Neural cell (in vitro differentiated cells): Measurements from ENCODE around the gene PHOSPHO1.

ENCODE experiments used
- EZH2 ChIP-seq: fragments of 200-600, 300-800 bp; shearing (Covaris generic), sonication (generic); IDR thresholded peaks from 2 replicates; pipeline ENCODE4 v1.6.1; 2014; ENCODE audit warnings: antibody characterized with exemption, low read length, borderline replicate concordance, mild to moderate bottlenecking; ENCODE audit not compliant: insufficient read depth, poor library complexity, severe bottlenecking
- POLR2AphosphoS5 ChIP-seq: IDR thresholded peaks from 2 replicates; pipeline ENCODE4 v1.6.1; 2012
- TAF1 ChIP-seq: IDR thresholded peaks from 2 replicates; pipeline ENCODE4 v1.6.1; 2012; ENCODE audit warnings: low read depth
- TF ChIP-seq, protein P1 (sequence below): fragments of 450-650 bp; IDR thresholded peaks from 2 replicates; pipeline ENCODE4 v1.5.1; 2014; ENCODE audit warnings: antibody characterized with exemption, mild to moderate bottlenecking, moderate library complexity; ENCODE audit not compliant: poor library complexity, severe bottlenecking

DNA sequence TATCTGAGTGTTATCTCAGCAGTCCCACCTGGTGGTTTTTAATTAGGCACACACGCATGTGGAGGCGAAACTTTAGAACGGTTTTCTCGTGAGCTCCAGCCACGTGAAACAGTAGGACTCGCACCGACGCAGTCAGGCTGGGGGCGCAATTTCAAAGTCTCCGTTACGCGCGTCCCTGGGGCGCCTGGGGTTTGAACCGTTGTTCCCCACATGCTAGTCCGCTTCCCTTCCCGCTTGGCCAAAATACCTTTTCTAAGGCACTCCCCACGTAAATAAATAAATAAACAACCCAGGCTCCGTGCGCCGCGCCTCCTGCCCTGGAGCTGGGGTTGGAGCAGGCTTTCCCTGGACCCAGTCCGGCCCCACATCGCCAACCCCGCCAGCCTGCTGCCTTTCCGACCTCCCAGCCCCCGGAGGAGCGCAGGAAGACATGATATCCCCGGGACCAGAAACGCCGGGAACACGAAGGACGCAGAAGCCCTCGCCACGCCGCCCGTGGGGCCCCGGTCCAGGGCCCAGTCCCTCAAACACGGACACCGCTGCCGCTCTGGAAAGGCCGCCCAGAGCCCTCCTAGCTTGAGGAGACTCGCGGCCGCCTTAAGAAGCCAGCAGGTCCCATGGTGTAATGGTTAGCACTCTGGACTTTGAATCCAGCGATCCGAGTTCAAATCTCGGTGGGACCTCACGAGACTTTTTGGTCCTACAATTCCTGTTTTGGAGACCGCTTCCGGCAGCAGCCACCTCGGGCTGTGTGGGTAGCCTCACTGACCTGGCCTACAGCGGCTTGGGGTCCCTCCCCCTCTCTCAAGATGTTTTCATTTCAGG is 38.5 kb downstream of the PHOSPHO1 start:
- TF ChIP-seq POLR2AphosphoS5 (peak; percentile 37), TAF1 (no peak), EZH2 (no peak)
- TF ChIP-seq, protein P1, sequence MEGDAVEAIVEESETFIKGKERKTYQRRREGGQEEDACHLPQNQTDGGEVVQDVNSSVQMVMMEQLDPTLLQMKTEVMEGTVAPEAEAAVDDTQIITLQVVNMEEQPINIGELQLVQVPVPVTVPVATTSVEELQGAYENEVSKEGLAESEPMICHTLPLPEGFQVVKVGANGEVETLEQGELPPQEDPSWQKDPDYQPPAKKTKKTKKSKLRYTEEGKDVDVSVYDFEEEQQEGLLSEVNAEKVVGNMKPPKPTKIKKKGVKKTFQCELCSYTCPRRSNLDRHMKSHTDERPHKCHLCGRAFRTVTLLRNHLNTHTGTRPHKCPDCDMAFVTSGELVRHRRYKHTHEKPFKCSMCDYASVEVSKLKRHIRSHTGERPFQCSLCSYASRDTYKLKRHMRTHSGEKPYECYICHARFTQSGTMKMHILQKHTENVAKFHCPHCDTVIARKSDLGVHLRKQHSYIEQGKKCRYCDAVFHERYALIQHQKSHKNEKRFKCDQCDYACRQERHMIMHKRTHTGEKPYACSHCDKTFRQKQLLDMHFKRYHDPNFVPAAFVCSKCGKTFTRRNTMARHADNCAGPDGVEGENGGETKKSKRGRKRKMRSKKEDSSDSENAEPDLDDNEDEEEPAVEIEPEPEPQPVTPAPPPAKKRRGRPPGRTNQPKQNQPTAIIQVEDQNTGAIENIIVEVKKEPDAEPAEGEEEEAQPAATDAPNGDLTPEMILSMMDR: peak; percentile 61
